Daoy (cell line): ENCODE measurements around the gene ZMAT5. TPM values are rescaled to one million over a fixed set of nuclear protein-coding genes. Genes with fewer than 3 reads are reported as not detected.

Source experiments
- DNase-seq: peaks from one replicate; pipeline ENCODE4 v3.0.0-alpha.2; 2015; ENCODE audit warnings: low read depth
- total RNA-seq: library from RNA; depleted of rRNA; stranded (reverse); fragments of >200 nt; shearing (Covaris generic); gene quantifications from 2 replicates; pipeline ENCODE4 v1.2.3, GENCODE V29; 2014

Gene ZMAT5
- total RNA-seq, 1 experiment from 2014 or later, result 25.8 TPM

GRCh38 chr22:29707010-29707409 lies 59.8 kb downstream of the ZMAT5 start:
- no peak for DNase-seq

DNA sequence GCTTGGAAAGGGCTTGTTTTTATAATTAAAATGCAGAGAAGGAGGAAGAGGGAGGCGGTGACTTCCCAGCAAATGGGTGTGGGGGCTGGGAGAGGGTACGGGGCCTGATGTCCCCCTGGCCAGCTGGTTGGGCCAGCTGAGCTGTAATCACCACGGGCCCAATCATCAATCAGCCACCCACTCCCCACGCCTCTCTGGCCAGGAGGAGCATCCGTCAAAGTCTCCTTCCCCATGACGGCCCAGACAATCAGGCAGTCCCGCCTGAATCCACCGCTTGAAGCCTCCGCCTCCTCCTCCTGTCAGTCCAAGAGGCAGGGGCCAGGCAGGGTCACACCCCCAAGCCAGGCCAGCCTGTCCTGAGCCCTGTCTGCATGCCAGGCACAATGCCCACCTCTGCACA lies 60.3 kb downstream of the ZMAT5 start:
- no peak for DNase-seq

DNA sequence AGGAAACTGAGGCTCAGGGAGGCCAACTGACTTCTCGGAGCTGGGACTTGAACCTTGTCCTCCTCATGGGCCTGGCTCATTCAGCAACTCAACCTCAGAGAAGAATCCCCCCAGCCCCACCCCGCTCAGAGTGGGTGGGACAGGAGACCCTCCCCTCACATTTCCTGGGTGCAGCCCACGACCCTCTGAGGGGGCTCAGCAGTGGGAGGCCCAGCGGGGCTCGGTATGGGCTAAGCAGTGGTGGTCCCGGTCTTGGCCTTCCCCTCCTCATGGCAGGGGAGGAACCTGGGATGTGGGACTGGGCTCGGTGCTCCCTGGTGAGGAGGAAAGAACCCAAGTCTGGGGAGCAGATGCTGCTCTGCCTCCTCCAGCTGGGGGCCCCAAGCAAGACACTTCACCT lies 61.2 kb downstream of the ZMAT5 start:
- no peak for DNase-seq

- peak; percentile 55 for DNase-seq
These were observed 62.1 kb downstream of the ZMAT5 start for GRCh38 chr22:29704528-29705285.

- no peak for DNase-seq
These were observed 63.1 kb downstream of the ZMAT5 start for GRCh38 chr22:29703569-29704195.

DNA sequence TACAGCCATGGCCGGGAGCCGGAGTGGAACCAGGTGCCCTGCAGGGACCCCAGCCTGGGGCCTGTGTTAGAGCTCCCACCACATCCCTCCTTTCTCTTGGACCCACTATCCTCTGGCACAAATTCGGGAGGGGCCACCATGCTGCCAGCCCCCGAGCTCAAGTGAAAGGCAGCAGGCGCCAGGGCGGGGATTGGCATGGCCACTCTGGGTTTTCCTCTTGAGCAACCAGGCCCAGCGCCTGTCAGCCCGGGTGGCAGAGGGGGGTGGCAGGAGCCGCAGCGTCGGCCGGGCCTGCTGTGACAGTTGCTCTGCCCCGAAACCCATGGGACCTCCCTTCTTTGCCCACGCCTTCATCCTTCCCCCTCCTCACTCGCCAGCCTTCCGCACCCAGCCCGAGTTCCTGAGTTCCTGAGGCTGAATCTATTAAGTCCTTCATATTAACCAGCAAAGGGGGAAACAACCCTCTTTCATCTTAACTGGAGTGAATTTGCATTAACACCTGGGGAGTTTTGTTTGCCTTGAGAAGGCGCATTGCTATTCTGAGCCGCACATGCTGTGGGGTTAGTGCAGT lies 63.8 kb downstream of the ZMAT5 start:
- no peak for DNase-seq

GRCh38 chr22:29702000-29702930 lies 64.5 kb downstream of the ZMAT5 start:
- no peak for DNase-seq

- DNase-seq, result peak; percentile 71
These were observed 65.4 kb downstream of the ZMAT5 start for GRCh38 chr22:29701155-29701999.

- DNase-seq, result no peak
These were observed 66.0 kb downstream of the ZMAT5 start for GRCh38 chr22:29700900-29701154.

DNA sequence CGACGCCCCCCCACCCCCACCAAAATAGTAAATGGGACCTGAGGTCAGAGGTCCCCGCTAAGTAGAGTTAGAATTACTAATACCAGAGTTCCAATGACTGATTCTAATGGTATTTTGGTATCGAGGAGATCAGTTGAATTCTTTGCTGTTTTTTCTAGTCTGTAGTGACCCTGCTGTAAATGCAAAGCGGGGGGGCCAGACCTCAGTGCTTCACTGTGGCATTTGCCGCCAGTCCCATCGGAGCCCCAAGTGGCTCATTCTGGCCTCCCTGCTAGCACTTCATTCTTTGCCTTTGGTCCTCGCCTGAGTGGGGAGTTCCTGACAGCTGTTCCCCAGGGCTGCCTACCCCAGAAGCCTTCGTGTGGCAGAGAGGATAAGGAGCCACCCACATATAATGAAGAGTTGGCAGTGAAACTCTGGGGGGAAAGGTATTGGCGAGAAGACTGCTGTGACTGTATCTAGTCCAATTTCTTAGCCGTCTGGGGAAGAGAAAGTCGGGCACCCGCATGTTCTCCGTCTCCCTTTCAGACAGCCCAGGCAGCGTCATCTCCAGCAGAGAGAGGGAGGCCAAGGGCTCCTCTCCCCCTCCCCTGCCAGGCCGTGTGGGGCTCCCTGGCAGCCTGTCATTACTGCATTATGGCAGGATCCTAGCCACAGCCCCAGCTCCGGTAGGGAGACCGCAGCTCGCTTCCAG lies 66.5 kb downstream of the ZMAT5 start:
- DNase-seq, result no peak

DNA sequence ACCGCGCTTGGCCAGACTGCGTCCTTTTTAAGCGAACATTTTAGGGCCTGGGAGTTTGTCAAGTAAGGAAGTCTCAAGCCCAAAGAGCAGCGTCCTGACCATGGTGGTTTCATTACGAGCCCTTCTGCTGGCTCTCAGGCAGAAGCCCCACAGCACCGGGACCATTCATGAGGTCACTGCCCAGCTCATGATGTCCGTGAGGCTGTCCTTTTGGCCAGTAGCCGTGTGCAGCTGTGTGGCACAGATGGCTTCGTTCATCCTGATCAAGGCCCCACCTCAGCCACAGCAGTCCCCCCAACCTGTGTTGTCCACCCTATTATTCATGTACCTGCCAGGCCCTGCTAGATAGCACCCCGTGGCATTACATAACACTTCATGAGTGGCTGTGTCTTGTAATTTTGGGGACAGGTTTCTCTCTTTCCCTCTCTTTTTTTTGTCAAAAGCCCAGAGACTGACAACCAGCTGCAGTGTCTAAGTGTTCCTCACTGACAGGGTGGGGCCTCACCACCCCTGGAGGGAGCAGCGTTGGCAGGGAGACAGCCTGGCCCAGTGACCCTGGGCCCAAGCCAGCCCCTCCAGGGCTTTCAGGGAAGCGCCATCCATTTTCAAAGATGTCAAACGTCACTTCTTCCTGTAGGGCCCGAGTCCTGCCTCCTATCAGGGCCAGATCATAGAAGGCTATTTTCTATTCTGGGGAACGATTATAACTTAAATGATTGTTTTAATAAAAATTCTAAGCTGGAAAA lies 68.8 kb downstream of the ZMAT5 start:
- no peak for DNase-seq

GRCh38 chr22:29695129-29695926 lies 71.5 kb downstream of the ZMAT5 start:
- DNase-seq, result no peak

- DNase-seq, result no peak
These were observed 73.1 kb downstream of the ZMAT5 start for GRCh38 chr22:29693671-29694070.

GRCh38 chr22:29693161-29693560 lies 73.6 kb downstream of the ZMAT5 start:
- no peak for DNase-seq

DNA sequence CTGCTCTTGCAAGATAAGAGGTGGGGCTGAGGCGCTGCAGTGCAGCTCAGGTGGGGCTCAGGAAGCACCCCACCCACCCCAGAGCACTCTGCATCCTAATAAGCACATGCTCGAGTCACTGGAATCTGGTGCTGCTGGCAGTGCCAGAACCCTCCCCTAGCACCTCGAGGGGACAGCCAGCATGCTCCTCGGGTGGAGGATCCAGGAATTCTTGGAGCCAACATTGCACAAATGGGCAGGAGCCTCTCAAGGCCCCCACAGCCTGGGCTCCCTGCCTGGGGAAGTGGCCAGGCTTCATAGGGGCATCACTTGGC lies 74.5 kb downstream of the ZMAT5 start:
- no peak for DNase-seq

DNA sequence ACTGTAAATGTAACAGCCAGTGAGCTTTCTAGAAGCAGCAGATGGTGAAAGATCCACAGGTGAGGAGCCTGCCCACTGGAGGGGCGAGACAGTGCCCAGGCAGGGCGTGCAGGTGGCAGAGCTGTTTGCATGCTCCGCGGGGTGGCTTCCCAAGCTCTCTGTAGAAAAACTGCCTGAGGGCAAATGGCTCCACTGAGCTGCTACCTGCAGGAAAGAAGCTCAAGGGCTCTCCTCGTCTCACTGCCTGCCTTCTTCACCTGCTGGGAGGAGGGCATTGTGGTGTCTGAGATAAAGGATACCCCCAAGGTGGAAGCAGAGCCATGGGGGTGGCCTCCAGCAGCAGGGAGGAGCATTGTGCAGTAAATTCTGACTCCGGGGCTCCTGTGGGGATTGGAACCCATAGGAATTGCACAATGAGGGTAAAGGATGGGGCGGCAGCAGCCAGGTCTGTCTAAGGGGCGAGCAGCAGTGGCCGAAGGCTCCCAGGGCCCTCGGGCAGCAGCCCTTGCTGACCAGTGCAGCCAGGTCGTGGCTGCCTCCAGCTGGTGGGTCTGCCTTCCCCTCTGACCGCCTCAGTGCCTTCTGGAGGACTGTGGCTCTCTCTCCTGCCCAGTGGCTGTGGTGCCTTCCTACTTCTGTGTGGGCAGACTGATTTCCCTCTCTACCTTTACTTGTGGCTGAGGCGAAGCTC lies 75.0 kb downstream of the ZMAT5 start:
- no peak for DNase-seq

DNA sequence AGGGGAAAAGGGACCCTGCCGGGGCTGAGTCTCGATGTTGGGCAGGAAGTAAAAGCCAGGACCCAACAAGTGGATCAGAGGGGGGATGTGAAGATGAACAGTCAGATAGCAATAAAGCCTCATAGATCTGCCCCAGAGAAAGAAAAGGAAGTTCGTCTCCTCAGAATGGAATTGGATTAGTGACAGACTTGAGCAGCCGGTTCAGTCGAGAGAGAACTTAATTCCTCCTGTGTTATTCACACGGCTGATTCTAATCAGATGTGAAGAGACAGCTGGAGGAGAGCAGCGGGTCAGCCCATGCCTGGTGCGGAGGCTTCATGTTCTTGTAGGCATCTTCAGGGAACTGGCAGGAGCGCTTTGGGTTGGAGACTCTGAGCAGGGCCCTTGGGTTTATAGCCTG lies 76.3 kb downstream of the ZMAT5 start:
- no peak for DNase-seq

DNA sequence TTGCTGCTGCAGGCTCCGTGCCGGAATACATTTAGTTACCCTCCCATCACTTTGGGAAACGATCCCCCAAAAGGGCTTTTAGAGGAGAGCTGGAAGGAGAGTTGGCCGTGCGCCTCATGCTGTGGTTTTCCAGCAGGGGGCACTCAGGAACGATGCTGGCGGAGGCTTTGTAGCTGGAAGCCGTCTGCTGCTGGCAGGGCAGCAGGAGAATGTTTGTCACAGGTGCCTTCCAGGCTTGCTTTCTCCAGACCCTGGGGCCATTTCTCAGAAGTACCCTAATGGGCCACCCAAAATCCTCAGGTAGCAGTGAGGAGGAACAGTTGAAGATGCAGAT lies 77.0 kb downstream of the ZMAT5 start:
- no peak for DNase-seq
